ENCODE data around the gene NTRK2.

DNA sequence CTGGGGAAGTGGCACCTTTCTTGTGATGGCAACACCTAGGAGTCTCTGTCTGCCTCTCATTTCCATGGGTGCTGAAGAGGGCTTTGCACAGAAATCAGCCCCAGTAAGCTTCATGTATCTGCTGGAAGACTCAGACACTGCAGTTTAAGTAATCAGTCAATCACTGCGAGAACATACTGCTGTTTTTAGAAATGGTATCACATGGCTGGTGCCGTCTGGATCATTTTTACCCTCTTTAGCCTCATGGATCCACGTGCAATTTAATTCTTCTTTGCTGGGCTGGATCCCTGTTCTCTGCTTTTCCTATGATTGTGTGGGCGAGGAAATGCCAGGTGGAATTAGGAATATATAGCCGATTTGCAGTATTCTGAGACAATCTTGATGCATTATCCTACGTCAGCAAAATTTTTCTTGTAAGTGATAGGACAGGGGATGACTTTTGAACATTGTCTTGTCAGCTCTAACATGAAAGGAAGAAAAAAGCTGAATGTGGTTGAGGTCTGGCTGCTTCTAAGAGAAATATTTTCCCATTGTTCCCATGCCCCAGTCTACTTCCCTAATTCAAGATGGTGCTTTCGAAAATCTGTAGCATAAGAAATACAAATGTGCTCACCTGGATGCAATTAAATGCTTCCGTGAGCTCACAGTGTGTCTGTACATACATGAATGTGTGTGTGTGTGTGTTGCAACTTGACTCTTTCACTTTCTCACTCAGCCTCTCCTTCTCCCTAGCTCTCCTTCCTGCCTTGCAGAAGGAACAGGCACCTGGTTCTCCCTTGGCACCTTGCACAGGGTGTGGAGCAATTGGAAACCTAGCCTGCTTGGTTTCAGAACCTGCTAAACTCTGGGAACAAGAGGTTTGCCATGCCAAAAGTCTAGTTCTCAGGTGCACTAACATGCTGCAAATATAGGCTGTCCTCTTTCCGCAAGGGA is 281.6 kb downstream of the NTRK2 start:
- TF ChIP-seq, protein P1, sequence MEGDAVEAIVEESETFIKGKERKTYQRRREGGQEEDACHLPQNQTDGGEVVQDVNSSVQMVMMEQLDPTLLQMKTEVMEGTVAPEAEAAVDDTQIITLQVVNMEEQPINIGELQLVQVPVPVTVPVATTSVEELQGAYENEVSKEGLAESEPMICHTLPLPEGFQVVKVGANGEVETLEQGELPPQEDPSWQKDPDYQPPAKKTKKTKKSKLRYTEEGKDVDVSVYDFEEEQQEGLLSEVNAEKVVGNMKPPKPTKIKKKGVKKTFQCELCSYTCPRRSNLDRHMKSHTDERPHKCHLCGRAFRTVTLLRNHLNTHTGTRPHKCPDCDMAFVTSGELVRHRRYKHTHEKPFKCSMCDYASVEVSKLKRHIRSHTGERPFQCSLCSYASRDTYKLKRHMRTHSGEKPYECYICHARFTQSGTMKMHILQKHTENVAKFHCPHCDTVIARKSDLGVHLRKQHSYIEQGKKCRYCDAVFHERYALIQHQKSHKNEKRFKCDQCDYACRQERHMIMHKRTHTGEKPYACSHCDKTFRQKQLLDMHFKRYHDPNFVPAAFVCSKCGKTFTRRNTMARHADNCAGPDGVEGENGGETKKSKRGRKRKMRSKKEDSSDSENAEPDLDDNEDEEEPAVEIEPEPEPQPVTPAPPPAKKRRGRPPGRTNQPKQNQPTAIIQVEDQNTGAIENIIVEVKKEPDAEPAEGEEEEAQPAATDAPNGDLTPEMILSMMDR (IDR thresholded peaks at IDR 0.05) = no peak
- TF ChIP-seq POLR2A (IDR thresholded peaks at IDR 0.05) (no peak), POLR2AphosphoS5 (IDR thresholded peaks at IDR 0.05) (no peak), EP300 (IDR thresholded peaks at IDR 0.05) (no peak)

Data from upper lobe of left lung (tissue), 4 donors.